ENCODE measurements around the gene CYP39A1. TPM values are rescaled to one million over a fixed set of nuclear protein-coding genes. Genes with fewer than 3 reads are reported as not detected.

CYP39A1 gene
- total RNA-seq, 1 experiment from 2014 or later, result 2.3 TPM

GRCh38 chr6:46592740-46593139 lies 59.9 kb downstream of the CYP39A1 start:
- DNase-seq (ENCODE audit: low read depth), result no peak

- DNase-seq (ENCODE audit: low read depth), result no peak
Measured at GRCh38 chr6:46592046-46592445, 60.6 kb downstream of the CYP39A1 start.

- no peak for DNase-seq (ENCODE audit: low read depth)
Measured at GRCh38 chr6:46590765-46591164, 61.9 kb downstream of the CYP39A1 start.

GRCh38 chr6:46586906-46587305 lies 65.7 kb downstream of the CYP39A1 start:
- DNase-seq (ENCODE audit: low read depth), result no peak

GRCh38 chr6:46584586-46584985 lies 68.0 kb downstream of the CYP39A1 start:
- no peak for DNase-seq (ENCODE audit: low read depth)

GRCh38 chr6:46583721-46584120 lies 68.9 kb downstream of the CYP39A1 start:
- no peak for DNase-seq (ENCODE audit: low read depth)

- DNase-seq (ENCODE audit: low read depth), result no peak
Measured at GRCh38 chr6:46583081-46583480, 69.5 kb downstream of the CYP39A1 start.

GRCh38 chr6:46581459-46582177 lies 71.0 kb downstream of the CYP39A1 start:
- no peak for DNase-seq (ENCODE audit: low read depth)

GRCh38 chr6:46575530-46575929 lies 77.1 kb downstream of the CYP39A1 start:
- DNase-seq (ENCODE audit: low read depth), result no peak

GRCh38 chr6:46573140-46573539 lies 79.5 kb downstream of the CYP39A1 start:
- DNase-seq (ENCODE audit: low read depth), result no peak

- DNase-seq (ENCODE audit: low read depth), result peak; percentile 1
Measured at GRCh38 chr6:46565531-46565930, 87.1 kb downstream of the CYP39A1 start.

- DNase-seq (ENCODE audit: low read depth), result no peak
Measured at GRCh38 chr6:46563924-46564323, 88.7 kb downstream of the CYP39A1 start.

GRCh38 chr6:46556053-46556452 lies 96.6 kb downstream of the CYP39A1 start:
- DNase-seq (ENCODE audit: low read depth), result no peak

- no peak for DNase-seq (ENCODE audit: low read depth)
Measured at GRCh38 chr6:46555129-46555528, 97.5 kb downstream of the CYP39A1 start.

GRCh38 chr6:46549155-46549554 lies 103.5 kb downstream of the CYP39A1 start:
- no peak for DNase-seq (ENCODE audit: low read depth)

GRCh38 chr6:46541556-46541955 lies 111.1 kb downstream of the CYP39A1 start:
- no peak for DNase-seq (ENCODE audit: low read depth)

- no peak for DNase-seq (ENCODE audit: low read depth)
Measured at GRCh38 chr6:46539866-46540265, 112.8 kb downstream of the CYP39A1 start.

GRCh38 chr6:46538800-46539480 lies 113.7 kb downstream of the CYP39A1 start:
- DNase-seq (ENCODE audit: low read depth), result no peak

GRCh38 chr6:46530896-46531295 lies 121.7 kb downstream of the CYP39A1 start:
- no peak for DNase-seq (ENCODE audit: low read depth)

- no peak for DNase-seq (ENCODE audit: low read depth)
Measured at GRCh38 chr6:46528961-46529750, 123.5 kb downstream of the CYP39A1 start.

GRCh38 chr6:46526607-46527006 lies 126.0 kb downstream of the CYP39A1 start:
- no peak for DNase-seq (ENCODE audit: low read depth)

GRCh38 chr6:46525583-46525982 lies 127.0 kb downstream of the CYP39A1 start:
- DNase-seq (ENCODE audit: low read depth), result no peak

All from RPMI7951 (cell line).